Spleen (tissue), 11 donors: ENCODE results near the gene ACTRT3. TPM values are rescaled to one million over a fixed set of nuclear protein-coding genes. Genes with fewer than 3 reads are reported as not detected.

Experiments used
- DNase-seq: peaks from one replicate; pipeline ENCODE4 v3.0.0-alpha.2; 2020
- H3K27ac ChIP-seq, 8 donors: fragments of 200-600 bp; sonication (generic) in 7 of 8; 1 replicate in 4 of 8; 2 replicates in 4 of 8; pipeline versions ENCODE4 v1.5.0 to v1.8.0; 2016 to 2021; ENCODE audit warnings: inconsistent platforms in 4 of 8, mild to moderate bottlenecking in 4 of 8, moderate library complexity in 1 of 8
- H3K27me3 ChIP-seq, 7 donors: fragments of 200-600 bp; sonication (generic) in 6 of 7; replicated peaks in 1 of 7; 1 replicate in 4 of 7; 2 replicates in 3 of 7; pipeline versions ENCODE4 v1.5.0 to v1.8.0; 2016 to 2021; ENCODE audit warnings: inconsistent platforms in 3 of 7, mild to moderate bottlenecking in 1 of 7
- H3K36me3 ChIP-seq, 6 donors: fragments of 200-600 bp; sonication (generic) in 5 of 6; 1 replicate in 4 of 6; 2 replicates in 2 of 6; pipeline versions ENCODE4 v1.5.0 to v1.8.0; 2016 to 2021; ENCODE audit warnings: inconsistent platforms in 2 of 6
- H3K4me1 ChIP-seq, 6 donors: fragments of 200-600 bp; sonication (generic) in 5 of 6; 1 replicate in 3 of 6; 2 replicates in 3 of 6; pipeline versions ENCODE4 v1.5.0 to v1.8.0; 2016 to 2021; ENCODE audit warnings: inconsistent platforms in 3 of 6
- H3K4me3 ChIP-seq, 8 donors: fragments of 200-600 bp; sonication (generic) in 7 of 8; 1 replicate in 4 of 8; 2 replicates in 4 of 8; pipeline versions ENCODE4 v1.5.0 to v1.8.0; 2016 to 2021; ENCODE audit warnings: inconsistent platforms in 4 of 8, mild to moderate bottlenecking in 4 of 8, moderate library complexity in 2 of 8
- H3K9me3 ChIP-seq, 8 donors: fragments of 200-600 bp; sonication (generic) in 7 of 8; 1 replicate in 4 of 8; 2 replicates in 4 of 8; pipeline versions ENCODE4 v1.5.0 to v1.8.0; 2016 to 2021; ENCODE audit warnings: inconsistent platforms in 4 of 8
- CTCF ChIP-seq, 11 experiments: fragments of 200-600 bp in 7 of 11; fragments of 450-650 bp in 4 of 11; sonication (generic) in 4 of 11; IDR thresholded peaks in 8 of 11; conservative IDR thresholded peaks in 3 of 11; 1 replicate in 7 of 11; 2 replicates in 4 of 11; pipeline versions ENCODE4 v1.4.0 to v1.8.0; 2016 to 2021; ENCODE audit warnings: antibody characterized with exemption in 11 of 11, inconsistent platforms in 4 of 11, mild to moderate bottlenecking in 1 of 11
- POLR2A ChIP-seq, 3 donors: fragments of 450-650 bp; IDR thresholded peaks; one replicate each; pipeline ENCODE4 v1.5.1; 2017; ENCODE audit warnings: antibody characterized with exemption in 3 of 3, mild to moderate bottlenecking in 1 of 3
- POLR2AphosphoS5 ChIP-seq, 3 donors: sonication (generic); formaldehyde crosslinking; IDR thresholded peaks; one replicate each; pipeline ENCODE4 v1.5.1; 2017; ENCODE audit warnings: antibody characterized with exemption in 3 of 3
- WGBS, 5 donors: extraction: QIAGEN DNeasy Blood & Tissue Kit in 3 of 5; methylation state at CpG; one replicate each; pipeline versions ENCODE4 v1.1.5 to v1.1.7; 2013 to 2018; 5-methylcytosine and 5-hydroxymethylcytosine counted together
- intact Hi-C: fragments of 100-400 bp; cut with DNase I; formaldehyde crosslinking; loops from one replicate; pipeline ENCODE4 v1.15.0; 2023; ENCODE audit warnings: low total_unique reads
- polyA plus RNA-seq, 3 donors: library from polyadenylated mRNA; stranded (reverse); fragments of 200-250 nt; gene quantifications; one replicate each; pipeline ENCODE4 v1.2.1, GENCODE V29; 2013
- total RNA-seq, 7 donors: library from RNA; depleted of rRNA in 3 of 7; stranded (reverse); fragments of >200 nt in 3 of 7; fragmentation: NEBNext Ultra II Directional in 4 of 7; extraction: Animal tissue kit (Norgen Biotek cat#: 25700) in 4 of 7; gene quantifications; one replicate each; pipeline versions ENCODE4 v1.1.0 to v1.2.1, GENCODE V29; 2016 to 2021
- donor health status: healthy with polysubstance abuse.
- donor health status: DM: no; HTN: no; CAD: no; lungs with moderate emphysema.
- donor health status: DM: no; HTN: no; CAD: no.
- donor health status: Bipolar disorder and iron deficiency.
- donor health status: healthy.
- donor health status: DM: no; HTN: no; CAD: no.
- donor health status: DM: yes; HTN: yes; CAD: no.

The ACTRT3 gene
- total and polyA plus RNA-seq, 10 donors = 0.29 to 1.5 (median 0.63) TPM

GRCh38 chr3:169781209-169781855 lies 12.0 kb upstream of the ACTRT3 start:
- Histone ChIP-seq H3K27ac (no peak overlapping the region), H3K27me3 (no peaks in the 10 kb centered on the region), H3K4me1 (peaks cover 0 to 59% (median 18%) of the 10 kb centered on the region in 6 donors), H3K9me3 (no peaks in the 10 kb centered on the region), H3K36me3 (peaks cover 0 to 100% (median 84%) of the 10 kb centered on the region in 6 donors), H3K4me3 (no peak overlapping the region)
- no peak for TF ChIP-seq POLR2AphosphoS5 (IDR thresholded peaks at IDR 0.05)
- intact Hi-C loops = no loop called here
- no peak for DNase-seq
- 84 to 92% (median 88%) methylated on average over 4 of the region's 4 CpGs for WGBS, 5 donors

- Histone ChIP-seq H3K4me3 (no peak overlapping the region), H3K27ac (no peak overlapping the region), H3K4me1 (peaks cover 4 to 65% (median 24%) of the 10 kb centered on the region in 6 donors), H3K9me3 (no peaks in the 10 kb centered on the region), H3K36me3 (peaks cover 0 to 100% (median 84%) of the 10 kb centered on the region in 6 donors), H3K27me3 (no peaks in the 10 kb centered on the region)
- no peak for DNase-seq
- intact Hi-C loops = no loop called here
- TF ChIP-seq POLR2AphosphoS5 (IDR thresholded peaks at IDR 0.05) = no peak
- no peak for TF ChIP-seq CTCF (IDR thresholded peaks at IDR 0.05 in 8 of 11, conservative IDR thresholded peaks at IDR 0.05 in 3 of 11)
- TF ChIP-seq POLR2A (IDR thresholded peaks at IDR 0.05) = no peak
- WGBS, 5 donors = 20 to 41% (median 24%) methylated on average over 2 of the region's 2 CpGs
Observed at GRCh38 chr3:169780742-169781141, 11.4 kb upstream of the ACTRT3 start.

GRCh38 chr3:169777822-169778221 lies 8.5 kb upstream of the ACTRT3 start:
- peaks cover 23 to 89% (median 44%) of the 10 kb centered on the region in 6 donors for H3K4me1 ChIP-seq
- H3K27me3 ChIP-seq = no peaks in the 10 kb centered on the region
- 66 to 88% (median 84%) methylated on average over 4 of the region's 4 CpGs for WGBS, 5 donors
- TF ChIP-seq CTCF (IDR thresholded peaks at IDR 0.05 in 8 of 11, conservative IDR thresholded peaks at IDR 0.05 in 3 of 11) (no peak), POLR2A (IDR thresholded peaks at IDR 0.05) (no peak), POLR2AphosphoS5 (IDR thresholded peaks at IDR 0.05) (no peak)
- intact Hi-C loops = loop anchor here (10.0 kb wide), 1 partner anchor 397 kb away; no protein-coding TSS in a partner anchor
- no peak for DNase-seq
- H3K4me3 ChIP-seq = no peak overlapping the region
- no peaks in the 10 kb centered on the region for H3K9me3 ChIP-seq
- H3K27ac ChIP-seq = no peak overlapping the region
- peaks cover 0 to 87% (median 70%) of the 10 kb centered on the region in 6 donors for H3K36me3 ChIP-seq

GRCh38 chr3:169774186-169774585 lies 4.8 kb upstream of the ACTRT3 start:
- 53 to 72% (median 65%) methylated on average over 5 of the region's 5 CpGs for WGBS, 5 donors
- Histone ChIP-seq H3K4me1 (peaks cover 23 to 70% (median 45%) of the 10 kb centered on the region in 6 donors), H3K9me3 (no peaks in the 10 kb centered on the region), H3K4me3 (peak overlapping the region; percentile 59 to 93 (median 88)), H3K36me3 (peaks cover 0 to 51% (median 36%) of the 10 kb centered on the region in 6 donors), H3K27me3 (no peaks in the 10 kb centered on the region), H3K27ac (peak overlapping the region in 6 of 8 donors; percentile 10 to 100 (median 99))
- DNase-seq = no peak
- TF ChIP-seq CTCF (IDR thresholded peaks at IDR 0.05 in 8 of 11, conservative IDR thresholded peaks at IDR 0.05 in 3 of 11) = no peak
- no peak for TF ChIP-seq POLR2A (IDR thresholded peaks at IDR 0.05)
- TF ChIP-seq POLR2AphosphoS5 (IDR thresholded peaks at IDR 0.05) = no peak
- intact Hi-C loops = loop anchor here (10.0 kb wide), 1 partner anchor 401 kb away; no protein-coding TSS in a partner anchor
